ENCODE data around the gene CWH43. TPM values are rescaled to one million over a fixed set of nuclear protein-coding genes. Genes with fewer than 3 reads are reported as not detected.
"Not testable (repeated sequence)": the region's sequence is repeated elsewhere in the genome, so short reads cannot be mapped to it uniquely, and the experiment has no call there.

The CWH43 gene
- not detected in 2 replicates for total RNA-seq (2014; rRNA removed; shearing (Covaris generic))
- polyA plus RNA-seq (2015; cell fraction: cytosol; rRNA removed): not detected in 2 replicates
- not detected in 2 replicates for polyA plus RNA-seq (2015; cell fraction: nucleus; rRNA removed)

DNA sequence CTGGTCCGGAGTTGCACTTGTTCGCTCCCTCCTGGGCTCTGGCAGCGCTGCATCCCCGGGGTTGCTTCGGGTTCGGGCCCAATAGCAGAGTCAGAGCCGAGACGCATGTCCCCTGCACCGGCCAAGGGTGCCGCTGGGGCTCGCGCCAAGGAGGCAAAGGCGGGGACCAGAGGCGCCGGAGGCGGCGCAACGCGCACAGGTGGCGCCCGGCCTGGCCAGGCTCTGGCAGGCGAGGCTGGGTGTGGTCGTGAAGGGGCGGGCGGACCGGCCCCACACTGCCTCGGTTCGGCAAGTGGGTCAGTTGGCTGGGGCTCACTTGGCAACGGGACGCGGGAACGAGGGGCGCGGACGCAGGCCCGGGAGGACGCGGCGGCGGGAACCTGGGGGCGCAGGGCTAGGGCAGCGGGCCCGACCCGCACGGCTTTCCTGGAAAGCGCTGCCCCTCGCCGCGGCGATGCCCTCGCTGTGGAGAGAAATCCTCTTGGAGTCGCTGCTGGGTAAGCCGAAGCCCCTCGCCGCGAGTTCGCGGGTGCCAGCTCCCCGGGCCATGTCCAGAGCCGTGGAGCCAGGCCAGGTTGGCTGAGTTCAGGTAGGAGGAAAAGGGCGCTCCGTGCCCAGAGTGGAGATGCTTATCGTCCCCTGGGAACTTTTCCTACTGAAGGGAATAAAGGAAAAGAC, at the start of gene CWH43:
Gene CWH43 (plus strand): TSS at position 300 of the 678 bp plus-strand sequence. CDS start 155 bp downstream, at position 455.
- DNase-seq (ENCODE audit: low read depth, low spot score): no peak
- in situ Hi-C loops (cut with HindIII; ENCODE audit: low pct_unique_long_range_greater_than_20kb, low sequenced_read_pairs): no loop called here

DNA sequence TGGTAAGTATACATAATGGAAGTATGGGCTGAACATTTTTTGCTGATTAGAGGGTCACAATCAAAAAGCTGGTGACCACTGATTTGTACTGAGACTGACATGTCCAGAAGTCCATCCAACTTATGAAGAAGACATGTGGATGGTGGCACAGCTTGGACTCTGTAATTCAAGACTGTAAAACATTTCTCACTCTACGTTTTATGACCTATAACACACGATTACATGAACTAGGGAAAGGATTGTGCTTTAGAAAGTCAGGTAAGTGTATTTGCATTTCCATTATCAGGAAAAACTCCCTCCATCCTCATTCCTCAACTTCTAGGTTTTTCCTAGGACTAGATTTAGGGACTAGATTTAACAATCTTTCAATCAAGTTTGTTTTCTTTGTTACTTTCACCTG, 49.0 kb upstream of the CWH43 start:
- DNase-seq (ENCODE audit: low read depth, low spot score): no peak
- in situ Hi-C loops (cut with HindIII; ENCODE audit: low pct_unique_long_range_greater_than_20kb, low sequenced_read_pairs): no loop called here

DNA sequence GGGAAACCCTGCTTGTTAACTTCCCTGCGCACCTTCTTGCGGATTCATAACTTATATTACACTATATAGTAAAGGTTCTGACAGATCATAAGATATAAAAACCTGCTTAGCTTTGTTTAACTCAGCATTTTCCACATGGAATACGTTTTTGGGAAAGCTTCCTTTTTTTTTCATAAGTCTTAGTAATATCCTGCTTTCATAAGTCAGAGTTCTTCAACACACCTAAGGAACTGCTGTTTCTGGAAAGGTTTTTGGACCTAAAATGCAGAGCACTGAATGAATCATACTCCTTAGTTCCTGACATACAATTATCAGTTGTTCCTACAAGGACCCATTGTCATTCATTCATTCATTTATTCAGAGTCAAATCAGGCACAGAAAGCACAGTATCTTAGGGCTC, 47.2 kb upstream of the CWH43 start:
- in situ Hi-C loops (cut with HindIII; ENCODE audit: low pct_unique_long_range_greater_than_20kb, low sequenced_read_pairs): no loop called here
- DNase-seq (ENCODE audit: low read depth, low spot score): no peak

DNA sequence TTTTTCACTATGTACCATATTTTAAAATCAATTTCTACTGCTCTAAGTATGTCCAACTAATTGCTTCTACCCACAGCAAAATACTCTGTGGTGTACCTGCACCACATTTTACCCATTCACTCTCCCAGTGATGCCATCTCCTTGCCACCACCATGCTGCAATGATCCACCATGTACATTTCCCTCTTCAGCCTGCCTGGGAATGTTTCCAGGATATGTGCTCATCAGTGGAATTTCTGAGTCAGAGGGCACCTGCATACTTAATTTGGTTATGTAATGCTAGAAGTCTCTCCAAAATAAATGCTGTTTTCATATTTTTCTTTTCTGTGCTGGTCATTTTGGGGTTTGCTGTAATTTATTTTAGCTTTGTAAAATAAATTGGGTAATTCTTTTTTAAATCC, 46.3 kb upstream of the CWH43 start:
- no peak for DNase-seq (ENCODE audit: low read depth, low spot score)
- in situ Hi-C loops (cut with HindIII; ENCODE audit: low pct_unique_long_range_greater_than_20kb, low sequenced_read_pairs): no loop called here

DNA sequence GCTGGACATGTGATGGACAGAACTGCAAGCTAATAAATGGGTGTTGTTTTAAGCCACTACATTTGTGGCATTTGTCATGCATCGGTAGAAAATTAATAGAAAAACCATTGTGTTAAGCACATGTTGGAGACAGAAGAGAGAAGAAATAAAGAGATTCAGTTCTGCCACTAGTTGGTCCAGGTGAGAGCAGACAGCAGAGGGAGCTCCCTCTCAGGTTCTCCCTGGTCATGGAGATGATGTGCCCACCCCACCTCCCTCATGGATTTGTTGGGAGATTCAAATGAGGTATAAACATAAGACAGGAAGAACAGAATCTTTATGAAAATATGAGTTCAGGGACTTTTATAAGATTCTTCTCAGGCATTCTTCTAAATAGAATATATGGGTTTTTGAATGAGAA, 42.7 kb upstream of the CWH43 start:
- peak; percentile 47 for DNase-seq (ENCODE audit: low read depth, low spot score)
- in situ Hi-C loops (cut with HindIII; ENCODE audit: low pct_unique_long_range_greater_than_20kb, low sequenced_read_pairs): no loop called here

DNA sequence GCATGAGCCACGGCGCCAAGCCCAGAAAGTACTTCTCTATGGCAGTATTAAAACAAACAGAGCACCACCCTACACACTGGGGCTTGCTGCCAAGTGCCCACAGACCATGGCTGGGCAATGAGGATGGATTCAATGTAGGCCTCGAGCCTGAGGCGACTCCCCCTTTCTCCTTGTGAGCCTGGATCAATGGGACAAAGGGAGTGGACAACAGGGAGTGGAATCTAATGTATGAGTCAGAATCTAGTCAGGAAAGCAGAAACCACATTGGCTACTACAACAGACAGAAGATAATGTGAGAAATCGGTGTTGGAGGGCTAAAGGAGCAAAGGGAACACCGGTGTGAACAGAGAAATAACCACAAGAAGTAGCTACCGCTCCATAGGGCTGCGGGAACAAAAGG, 41.8 kb upstream of the CWH43 start:
- DNase-seq (ENCODE audit: low read depth, low spot score): peak; percentile 50
- in situ Hi-C loops (cut with HindIII; ENCODE audit: low pct_unique_long_range_greater_than_20kb, low sequenced_read_pairs): no loop called here

DNA sequence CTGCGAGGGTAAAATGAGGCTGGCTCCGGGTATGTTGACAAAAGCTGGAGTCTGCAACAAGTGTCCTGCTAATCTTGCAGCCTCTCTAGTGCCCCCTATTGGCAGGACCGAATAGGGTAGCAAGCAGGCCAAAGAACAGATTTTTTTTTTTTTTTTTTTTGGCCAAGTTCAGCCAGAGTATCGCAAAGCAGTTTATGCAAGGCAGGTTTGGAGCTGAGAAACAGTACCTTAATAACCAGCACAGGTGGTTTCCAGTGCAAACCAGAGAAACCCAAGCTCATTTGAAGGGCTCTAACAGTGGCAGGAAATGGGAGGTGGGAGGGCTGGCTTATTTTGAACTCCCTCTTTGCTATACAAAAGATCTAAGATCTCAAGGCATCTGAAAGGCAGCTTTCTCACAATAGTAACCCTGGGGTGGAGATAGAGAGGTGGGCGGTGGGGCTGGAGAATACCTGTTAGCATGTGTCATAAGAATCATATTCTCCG, 41.3 kb upstream of the CWH43 start:
- peak; percentile 65 for DNase-seq (ENCODE audit: low read depth, low spot score)
- in situ Hi-C loops (cut with HindIII; ENCODE audit: low pct_unique_long_range_greater_than_20kb, low sequenced_read_pairs): no loop called here

DNA sequence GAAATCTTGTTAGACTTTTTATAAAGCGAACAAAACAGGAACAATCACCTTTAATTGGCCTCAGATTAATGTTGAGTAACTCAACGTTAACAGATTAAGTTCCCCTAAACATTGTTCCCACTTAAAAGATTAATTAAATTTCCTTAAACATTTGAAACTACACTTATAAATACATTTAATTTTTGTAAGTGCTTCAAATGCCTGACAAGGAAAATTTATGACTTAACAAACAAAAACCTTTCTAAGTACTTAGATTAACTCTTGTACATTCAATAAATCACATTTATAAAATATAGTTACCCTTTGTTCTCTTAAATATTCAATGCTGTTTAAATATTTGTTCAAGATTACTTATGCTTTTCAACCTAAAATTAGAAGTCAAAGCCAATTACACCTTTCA, 40.1 kb upstream of the CWH43 start:
- DNase-seq (ENCODE audit: low read depth, low spot score): no peak
- in situ Hi-C loops (cut with HindIII; ENCODE audit: low pct_unique_long_range_greater_than_20kb, low sequenced_read_pairs): no loop called here

DNA sequence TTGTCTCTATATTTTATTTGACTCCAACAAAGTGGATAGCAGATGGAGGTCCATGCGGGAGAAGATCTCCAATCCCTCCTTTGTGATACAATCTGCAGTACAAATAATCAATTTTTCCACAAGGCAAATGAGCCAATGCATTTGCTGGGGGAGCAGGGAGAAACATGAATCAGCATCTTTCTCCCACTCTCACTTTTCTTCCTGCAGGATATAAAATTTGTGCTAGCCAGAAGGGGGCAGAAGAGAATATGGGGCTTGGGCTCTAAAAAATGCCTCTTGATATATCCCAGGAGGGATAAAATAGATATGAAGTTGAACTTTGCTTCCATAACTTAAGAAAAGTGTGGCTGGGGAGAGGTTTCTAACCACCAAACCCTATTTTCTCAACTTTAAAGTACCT, 38.3 kb upstream of the CWH43 start:
- DNase-seq (ENCODE audit: low read depth, low spot score): peak; percentile 22
- in situ Hi-C loops (cut with HindIII; ENCODE audit: low pct_unique_long_range_greater_than_20kb, low sequenced_read_pairs): no loop called here

DNA sequence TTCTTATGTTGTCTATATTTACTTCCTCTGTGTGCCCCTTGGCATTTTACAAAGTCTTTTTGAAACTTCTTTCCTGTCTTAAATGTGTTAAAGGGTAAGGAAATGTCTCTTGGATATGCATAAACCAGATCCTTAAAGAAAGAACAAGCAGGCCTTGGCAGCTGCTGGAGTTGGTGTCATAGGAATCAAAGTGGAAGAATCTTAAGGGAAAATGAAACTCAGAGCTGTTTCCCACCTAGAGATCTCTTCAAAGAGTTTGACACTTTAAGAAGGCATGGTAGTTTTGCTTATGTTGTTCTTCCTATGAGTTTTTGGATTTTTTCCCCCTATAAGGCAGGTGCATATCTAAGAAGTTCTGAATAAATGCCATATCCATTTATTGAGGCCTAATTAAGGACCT, 37.0 kb upstream of the CWH43 start:
- DNase-seq (ENCODE audit: low read depth, low spot score): no peak
- in situ Hi-C loops (cut with HindIII; ENCODE audit: low pct_unique_long_range_greater_than_20kb, low sequenced_read_pairs): no loop called here

DNA sequence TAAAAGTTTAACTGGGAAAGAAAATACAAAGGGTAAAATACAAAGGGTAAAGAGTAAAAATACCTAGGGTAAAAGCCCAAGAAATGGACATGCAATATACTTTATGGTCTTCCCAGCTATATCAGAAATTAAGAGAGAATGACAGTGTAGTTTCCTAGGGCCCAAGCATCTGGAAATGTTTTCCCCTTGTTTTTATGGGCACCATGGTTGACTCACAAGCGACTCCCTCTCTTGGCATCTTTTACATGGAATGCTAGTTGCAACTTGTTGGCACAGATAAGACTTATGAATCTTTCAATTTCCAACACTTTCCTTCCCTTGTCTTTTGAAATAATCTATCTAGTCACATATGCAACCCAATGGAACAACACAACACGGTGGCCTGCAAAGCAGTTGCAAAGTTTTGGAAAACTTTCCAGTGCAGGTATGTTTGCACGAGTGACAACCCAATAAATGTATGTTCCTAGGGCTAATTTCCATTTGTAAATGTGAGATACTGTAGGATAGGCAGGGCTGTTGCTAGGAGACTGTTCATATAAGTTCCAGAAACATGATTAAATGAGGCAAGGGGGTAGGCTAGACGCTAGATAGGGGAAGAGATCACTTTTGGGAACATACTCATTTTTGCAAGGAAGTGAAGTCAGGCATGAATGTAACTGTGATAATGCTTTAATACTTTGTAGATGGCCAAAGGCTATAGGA, 36.4 kb upstream of the CWH43 start:
- in situ Hi-C loops (cut with HindIII; ENCODE audit: low pct_unique_long_range_greater_than_20kb, low sequenced_read_pairs): no loop called here

DNA sequence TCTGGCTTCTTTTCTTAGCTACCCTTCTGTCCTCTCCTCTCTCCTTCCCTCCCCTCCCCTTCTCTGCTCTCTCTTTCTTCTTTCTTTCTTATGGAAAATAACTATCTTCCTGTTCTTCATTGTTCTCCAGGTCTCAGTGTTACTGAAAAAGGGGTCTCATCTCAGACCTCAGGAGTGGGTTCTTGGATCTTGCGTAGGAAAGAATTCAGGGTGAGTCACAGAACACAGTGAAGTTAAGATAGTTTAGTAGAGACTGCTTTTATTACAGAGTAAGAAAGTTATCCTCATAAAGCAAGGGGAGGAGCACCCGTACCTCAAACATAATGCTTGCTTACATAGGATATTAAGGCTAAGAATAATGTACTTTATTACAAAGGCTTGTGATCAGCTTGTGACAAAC, 31.8 kb upstream of the CWH43 start:
- in situ Hi-C loops (cut with HindIII; ENCODE audit: low pct_unique_long_range_greater_than_20kb, low sequenced_read_pairs): no loop called here
- peak; percentile 39 for DNase-seq (ENCODE audit: low read depth, low spot score)

More for the DNA sequence above, 36.4 kb upstream of the CWH43 start:
- no peak for DNase-seq (ENCODE audit: low read depth, low spot score)

DNA sequence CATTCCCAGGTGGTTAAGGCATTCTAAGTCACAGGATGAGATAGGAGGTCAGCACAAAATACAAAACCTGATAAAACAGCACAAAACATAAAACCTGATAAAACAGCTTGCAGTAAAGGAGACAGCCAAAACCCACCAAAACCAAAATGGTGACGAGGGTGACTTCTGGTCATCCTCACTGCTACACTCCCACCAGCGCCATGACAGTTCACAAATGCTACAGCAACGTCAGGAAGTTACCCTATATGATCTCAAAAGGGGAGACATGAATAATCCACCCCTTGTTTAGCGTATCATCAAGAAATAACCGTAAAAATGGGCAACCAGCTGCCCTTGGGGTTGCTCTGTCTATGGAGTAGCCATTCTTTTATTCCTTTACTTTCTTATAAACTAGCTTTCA, 28.7 kb upstream of the CWH43 start:
- in situ Hi-C loops (cut with HindIII; ENCODE audit: low pct_unique_long_range_greater_than_20kb, low sequenced_read_pairs); DNase-seq (ENCODE audit: low read depth, low spot score): not testable (repeated sequence)

DNA sequence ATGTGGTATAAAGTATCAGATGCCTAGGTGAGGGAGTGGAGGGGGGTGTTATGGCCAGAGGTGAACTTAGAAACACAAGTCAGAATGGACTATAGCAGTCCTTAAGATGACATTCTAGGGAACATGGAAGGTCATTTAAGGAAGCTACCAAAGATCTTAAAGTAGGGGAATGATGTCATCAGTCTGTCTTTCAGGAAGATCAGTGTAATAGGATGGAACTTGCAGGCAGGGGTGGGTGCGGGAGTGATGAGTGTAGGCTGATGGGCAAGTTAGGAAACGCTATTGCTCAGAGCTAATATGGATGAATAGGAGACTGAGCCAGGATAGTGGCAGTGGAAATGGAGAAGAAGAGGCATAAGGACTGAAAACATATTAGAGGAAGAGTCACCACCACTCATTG, 27.5 kb upstream of the CWH43 start:
- DNase-seq (ENCODE audit: low read depth, low spot score): no peak
- in situ Hi-C loops (cut with HindIII; ENCODE audit: low pct_unique_long_range_greater_than_20kb, low sequenced_read_pairs): no loop called here

DNA sequence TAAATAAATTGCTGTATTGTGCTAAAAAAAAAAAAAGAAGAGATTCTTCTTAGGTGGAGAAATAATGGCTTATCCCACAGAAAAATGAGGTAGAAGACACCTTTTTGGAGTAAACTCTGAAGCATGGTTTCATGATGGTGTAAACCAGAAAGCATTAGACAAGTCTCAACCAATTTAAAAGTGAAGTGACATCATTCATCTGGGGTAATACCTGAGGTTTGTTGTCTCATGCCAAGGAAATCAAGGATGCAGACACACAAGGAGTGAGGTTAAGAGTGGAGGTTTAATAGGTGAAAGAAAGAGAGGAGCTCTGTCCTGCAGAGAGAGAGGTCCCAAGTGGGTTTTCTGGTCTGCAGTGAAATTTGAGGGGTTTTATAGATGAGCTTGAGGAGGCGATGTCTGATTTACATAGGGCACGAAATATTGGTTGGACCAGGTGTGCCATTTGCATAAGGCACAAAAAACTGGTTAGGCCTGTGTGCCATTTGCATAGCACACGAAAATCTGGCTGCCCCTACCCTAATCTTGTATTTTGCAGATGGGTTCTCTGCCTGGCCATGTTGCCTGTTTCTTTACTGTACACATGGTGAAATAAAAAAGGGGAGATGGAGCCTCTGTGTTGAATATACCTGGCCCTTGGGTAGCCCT, 25.0 kb upstream of the CWH43 start:
- DNase-seq (ENCODE audit: low read depth, low spot score): no peak
- in situ Hi-C loops (cut with HindIII; ENCODE audit: low pct_unique_long_range_greater_than_20kb, low sequenced_read_pairs): no loop called here

DNA sequence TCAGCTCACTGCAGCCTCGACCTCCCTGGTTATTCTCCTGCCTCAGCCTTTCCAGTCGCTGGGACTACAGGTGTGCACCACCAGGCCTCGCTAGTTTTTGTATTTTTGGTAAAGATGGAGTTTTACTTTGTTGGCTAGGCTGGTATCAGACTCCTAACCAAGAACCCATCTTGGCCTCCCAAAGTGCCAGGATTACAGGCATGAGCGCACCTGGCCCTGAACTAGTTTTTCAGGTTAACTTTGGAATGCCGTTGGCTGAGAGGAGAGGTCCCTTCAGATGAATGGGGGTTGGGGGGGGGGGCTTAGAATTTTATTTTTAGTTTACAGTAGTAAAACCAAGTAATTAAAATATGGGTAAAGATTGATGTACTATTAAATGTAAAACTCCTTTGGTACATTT, 23.4 kb upstream of the CWH43 start:
- DNase-seq (ENCODE audit: low read depth, low spot score): no peak
- in situ Hi-C loops (cut with HindIII; ENCODE audit: low pct_unique_long_range_greater_than_20kb, low sequenced_read_pairs): no loop called here

DNA sequence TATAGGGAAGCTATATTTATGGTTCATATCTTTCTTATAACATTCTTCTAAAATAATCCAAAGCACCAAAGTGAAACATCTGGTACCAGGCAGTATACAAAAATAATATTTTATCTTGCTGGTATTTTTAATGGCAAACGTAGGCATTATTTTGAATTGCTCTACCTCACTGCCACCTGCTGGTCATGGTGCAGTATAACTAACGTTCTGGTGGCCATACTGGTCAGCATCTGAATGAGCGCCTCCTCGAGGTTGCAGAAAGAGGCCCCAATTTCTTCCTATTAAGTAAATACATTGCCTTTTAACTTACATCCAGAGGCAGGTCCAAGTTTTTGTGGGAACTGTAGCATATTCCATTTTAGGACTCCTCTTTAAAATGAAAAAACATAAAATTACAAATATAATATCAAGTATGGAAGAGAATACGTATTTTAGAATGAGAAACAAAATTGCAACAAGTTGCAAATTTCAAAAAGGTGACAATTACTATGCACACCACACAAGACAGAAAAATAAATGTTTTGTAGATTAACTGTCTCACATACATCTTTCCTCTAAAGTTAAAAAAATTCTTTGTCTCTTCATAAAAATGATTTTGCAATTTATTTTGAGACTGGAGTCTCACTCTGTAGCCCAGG, 22.9 kb upstream of the CWH43 start:
- peak; percentile 87 for DNase-seq (ENCODE audit: low read depth, low spot score)
- in situ Hi-C loops (cut with HindIII; ENCODE audit: low pct_unique_long_range_greater_than_20kb, low sequenced_read_pairs): no loop called here

DNA sequence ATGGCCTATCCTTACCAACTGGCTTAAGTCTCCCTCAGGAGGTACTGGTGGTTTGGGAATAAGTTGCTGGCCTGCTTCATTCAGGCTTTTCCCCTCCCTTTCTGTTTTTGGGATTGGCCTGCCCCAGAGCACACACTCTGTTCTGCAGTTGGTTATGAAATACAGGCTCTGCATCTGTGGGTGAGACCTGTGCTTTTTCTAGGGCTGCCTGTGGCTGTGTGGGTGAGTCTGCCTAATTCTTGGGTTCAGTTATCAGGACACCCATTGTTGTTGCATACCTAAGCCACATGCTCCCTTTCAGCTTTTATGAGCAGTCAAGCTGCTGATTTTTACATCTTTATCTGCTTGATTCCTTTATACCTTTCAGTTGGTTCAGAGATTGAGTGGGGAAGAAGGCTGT, 19.0 kb upstream of the CWH43 start:
- in situ Hi-C loops (cut with HindIII; ENCODE audit: low pct_unique_long_range_greater_than_20kb, low sequenced_read_pairs): no loop called here
- no peak for DNase-seq (ENCODE audit: low read depth, low spot score)

Data from SK-MEL-5 (cell line).